ENCODE measurements around the gene ACVR1C.

The ACVR1C gene

DNA sequence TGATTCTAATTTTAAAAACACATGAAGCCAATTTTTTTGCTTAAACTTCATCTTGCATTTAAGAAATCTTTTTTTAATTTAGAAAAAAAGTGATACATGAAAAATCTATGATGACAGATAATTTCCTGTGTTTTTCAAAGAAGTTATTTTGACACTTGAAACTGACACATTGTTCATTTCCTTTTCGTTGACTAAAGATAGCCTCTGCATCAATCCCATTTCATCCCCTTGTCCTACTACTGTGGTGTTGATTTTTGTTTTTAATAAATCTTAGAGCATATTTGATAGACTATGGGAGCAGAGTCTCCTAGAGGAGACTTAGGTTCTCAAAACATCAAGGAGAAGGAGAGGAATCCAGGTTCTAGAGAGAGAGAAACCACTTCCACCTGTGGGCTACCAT, 70.9 kb downstream of the ACVR1C start:
- TF ChIP-seq ZFP3 (CRISPR knock-in tag; IDR thresholded peaks at IDR 0.05) (no peak), ISL1 (CRISPR knock-in tag; IDR thresholded peaks at IDR 0.05) (no peak), SNAI2 (CRISPR knock-in tag; IDR thresholded peaks at IDR 0.05) (no peak), ZNF565 (CRISPR knock-in tag; conservative IDR thresholded peaks at IDR 0.05; ENCODE audit: low read depth) (no peak), RARB (CRISPR knock-in tag; IDR thresholded peaks at IDR 0.05) (no peak), CSDC2 (CRISPR knock-in tag; IDR thresholded peaks at IDR 0.05) (no peak), ESRRG (CRISPR knock-in tag; IDR thresholded peaks at IDR 0.05) (no peak), TOX (CRISPR knock-in tag; IDR thresholded peaks at IDR 0.05; ENCODE audit: borderline replicate concordance) (no peak), ZNF70 (CRISPR knock-in tag; IDR thresholded peaks at IDR 0.05) (no peak)
- TF ChIP-seq, protein P1, sequence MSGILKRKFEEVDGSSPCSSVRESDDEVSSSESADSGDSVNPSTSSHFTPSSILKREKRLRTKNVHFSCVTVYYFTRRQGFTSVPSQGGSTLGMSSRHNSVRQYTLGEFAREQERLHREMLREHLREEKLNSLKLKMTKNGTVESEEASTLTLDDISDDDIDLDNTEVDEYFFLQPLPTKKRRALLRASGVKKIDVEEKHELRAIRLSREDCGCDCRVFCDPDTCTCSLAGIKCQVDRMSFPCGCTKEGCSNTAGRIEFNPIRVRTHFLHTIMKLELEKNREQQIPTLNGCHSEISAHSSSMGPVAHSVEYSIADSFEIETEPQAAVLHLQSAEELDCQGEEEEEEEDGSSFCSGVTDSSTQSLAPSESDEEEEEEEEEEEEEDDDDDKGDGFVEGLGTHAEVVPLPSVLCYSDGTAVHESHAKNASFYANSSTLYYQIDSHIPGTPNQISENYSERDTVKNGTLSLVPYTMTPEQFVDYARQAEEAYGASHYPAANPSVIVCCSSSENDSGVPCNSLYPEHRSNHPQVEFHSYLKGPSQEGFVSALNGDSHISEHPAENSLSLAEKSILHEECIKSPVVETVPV (CRISPR knock-in tag; IDR thresholded peaks at IDR 0.05), result no peak
- TF ChIP-seq, protein P2, sequence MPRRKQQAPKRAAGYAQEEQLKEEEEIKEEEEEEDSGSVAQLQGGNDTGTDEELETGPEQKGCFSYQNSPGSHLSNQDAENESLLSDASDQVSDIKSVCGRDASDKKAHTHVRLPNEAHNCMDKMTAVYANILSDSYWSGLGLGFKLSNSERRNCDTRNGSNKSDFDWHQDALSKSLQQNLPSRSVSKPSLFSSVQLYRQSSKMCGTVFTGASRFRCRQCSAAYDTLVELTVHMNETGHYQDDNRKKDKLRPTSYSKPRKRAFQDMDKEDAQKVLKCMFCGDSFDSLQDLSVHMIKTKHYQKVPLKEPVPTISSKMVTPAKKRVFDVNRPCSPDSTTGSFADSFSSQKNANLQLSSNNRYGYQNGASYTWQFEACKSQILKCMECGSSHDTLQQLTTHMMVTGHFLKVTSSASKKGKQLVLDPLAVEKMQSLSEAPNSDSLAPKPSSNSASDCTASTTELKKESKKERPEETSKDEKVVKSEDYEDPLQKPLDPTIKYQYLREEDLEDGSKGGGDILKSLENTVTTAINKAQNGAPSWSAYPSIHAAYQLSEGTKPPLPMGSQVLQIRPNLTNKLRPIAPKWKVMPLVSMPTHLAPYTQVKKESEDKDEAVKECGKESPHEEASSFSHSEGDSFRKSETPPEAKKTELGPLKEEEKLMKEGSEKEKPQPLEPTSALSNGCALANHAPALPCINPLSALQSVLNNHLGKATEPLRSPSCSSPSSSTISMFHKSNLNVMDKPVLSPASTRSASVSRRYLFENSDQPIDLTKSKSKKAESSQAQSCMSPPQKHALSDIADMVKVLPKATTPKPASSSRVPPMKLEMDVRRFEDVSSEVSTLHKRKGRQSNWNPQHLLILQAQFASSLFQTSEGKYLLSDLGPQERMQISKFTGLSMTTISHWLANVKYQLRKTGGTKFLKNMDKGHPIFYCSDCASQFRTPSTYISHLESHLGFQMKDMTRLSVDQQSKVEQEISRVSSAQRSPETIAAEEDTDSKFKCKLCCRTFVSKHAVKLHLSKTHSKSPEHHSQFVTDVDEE (CRISPR knock-in tag; IDR thresholded peaks at IDR 0.05), result no peak
- TF ChIP-seq, protein P3, sequence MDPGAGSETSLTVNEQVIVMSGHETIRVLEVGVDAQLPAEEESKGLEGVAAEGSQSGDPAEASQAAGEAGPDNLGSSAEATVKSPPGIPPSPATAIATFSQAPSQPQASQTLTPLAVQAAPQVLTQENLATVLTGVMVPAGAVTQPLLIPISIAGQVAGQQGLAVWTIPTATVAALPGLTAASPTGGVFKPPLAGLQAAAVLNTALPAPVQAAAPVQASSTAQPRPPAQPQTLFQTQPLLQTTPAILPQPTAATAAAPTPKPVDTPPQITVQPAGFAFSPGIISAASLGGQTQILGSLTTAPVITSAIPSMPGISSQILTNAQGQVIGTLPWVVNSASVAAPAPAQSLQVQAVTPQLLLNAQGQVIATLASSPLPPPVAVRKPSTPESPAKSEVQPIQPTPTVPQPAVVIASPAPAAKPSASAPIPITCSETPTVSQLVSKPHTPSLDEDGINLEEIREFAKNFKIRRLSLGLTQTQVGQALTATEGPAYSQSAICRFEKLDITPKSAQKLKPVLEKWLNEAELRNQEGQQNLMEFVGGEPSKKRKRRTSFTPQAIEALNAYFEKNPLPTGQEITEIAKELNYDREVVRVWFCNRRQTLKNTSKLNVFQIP (CRISPR knock-in tag; IDR thresholded peaks at IDR 0.05; ENCODE audit: borderline replicate concordance, low read depth), result no peak
- TF ChIP-seq, protein P4, sequence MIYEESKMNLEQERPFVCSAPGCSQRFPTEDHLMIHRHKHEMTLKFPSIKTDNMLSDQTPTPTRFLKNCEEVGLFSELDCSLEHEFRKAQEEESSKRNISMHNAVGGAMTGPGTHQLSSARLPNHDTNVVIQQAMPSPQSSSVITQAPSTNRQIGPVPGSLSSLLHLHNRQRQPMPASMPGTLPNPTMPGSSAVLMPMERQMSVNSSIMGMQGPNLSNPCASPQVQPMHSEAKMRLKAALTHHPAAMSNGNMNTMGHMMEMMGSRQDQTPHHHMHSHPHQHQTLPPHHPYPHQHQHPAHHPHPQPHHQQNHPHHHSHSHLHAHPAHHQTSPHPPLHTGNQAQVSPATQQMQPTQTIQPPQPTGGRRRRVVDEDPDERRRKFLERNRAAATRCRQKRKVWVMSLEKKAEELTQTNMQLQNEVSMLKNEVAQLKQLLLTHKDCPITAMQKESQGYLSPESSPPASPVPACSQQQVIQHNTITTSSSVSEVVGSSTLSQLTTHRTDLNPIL (CRISPR knock-in tag; IDR thresholded peaks at IDR 0.05; ENCODE audit: low read depth), result no peak
- no peak for ATAC-seq

DNA sequence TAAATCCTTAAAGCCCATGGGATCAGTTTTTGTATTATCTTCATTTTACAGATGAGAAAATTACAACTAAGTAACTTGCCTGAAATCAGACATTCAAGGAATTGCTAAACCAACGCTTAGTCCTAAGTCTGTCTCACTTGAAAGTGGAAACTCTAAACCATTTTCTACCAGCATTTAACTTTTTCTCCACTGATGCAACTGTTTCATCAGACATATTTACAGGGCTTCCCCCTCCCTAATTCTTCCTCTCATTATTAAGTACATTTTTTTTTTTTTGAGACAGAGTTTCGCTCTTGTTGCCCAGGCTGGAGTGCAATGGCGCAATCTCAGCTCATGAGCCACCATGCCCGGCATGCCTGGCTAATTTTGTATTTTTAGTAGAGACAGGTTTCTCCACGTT, 88.6 kb downstream of the ACVR1C start:
- no peak for ATAC-seq
- TF ChIP-seq TCF4 (CRISPR knock-in tag; IDR thresholded peaks at IDR 0.05; ENCODE audit: borderline replicate concordance) (no peak), ZC3H10 (CRISPR knock-in tag; IDR thresholded peaks at IDR 0.05) (no peak), ISL1 (CRISPR knock-in tag; IDR thresholded peaks at IDR 0.05) (no peak), SNAI2 (CRISPR knock-in tag; IDR thresholded peaks at IDR 0.05) (no peak), ZFP30 (CRISPR knock-in tag; IDR thresholded peaks at IDR 0.05) (no peak), ZNF70 (CRISPR knock-in tag; IDR thresholded peaks at IDR 0.05) (no peak), ZNF565 (CRISPR knock-in tag; conservative IDR thresholded peaks at IDR 0.05; ENCODE audit: low read depth) (no peak), TOX (CRISPR knock-in tag; IDR thresholded peaks at IDR 0.05; ENCODE audit: borderline replicate concordance) (no peak), ESRRG (CRISPR knock-in tag; IDR thresholded peaks at IDR 0.05) (no peak), BACH2 (CRISPR knock-in tag; IDR thresholded peaks at IDR 0.05; ENCODE audit: borderline replicate concordance) (no peak)
- TF ChIP-seq, protein P5, sequence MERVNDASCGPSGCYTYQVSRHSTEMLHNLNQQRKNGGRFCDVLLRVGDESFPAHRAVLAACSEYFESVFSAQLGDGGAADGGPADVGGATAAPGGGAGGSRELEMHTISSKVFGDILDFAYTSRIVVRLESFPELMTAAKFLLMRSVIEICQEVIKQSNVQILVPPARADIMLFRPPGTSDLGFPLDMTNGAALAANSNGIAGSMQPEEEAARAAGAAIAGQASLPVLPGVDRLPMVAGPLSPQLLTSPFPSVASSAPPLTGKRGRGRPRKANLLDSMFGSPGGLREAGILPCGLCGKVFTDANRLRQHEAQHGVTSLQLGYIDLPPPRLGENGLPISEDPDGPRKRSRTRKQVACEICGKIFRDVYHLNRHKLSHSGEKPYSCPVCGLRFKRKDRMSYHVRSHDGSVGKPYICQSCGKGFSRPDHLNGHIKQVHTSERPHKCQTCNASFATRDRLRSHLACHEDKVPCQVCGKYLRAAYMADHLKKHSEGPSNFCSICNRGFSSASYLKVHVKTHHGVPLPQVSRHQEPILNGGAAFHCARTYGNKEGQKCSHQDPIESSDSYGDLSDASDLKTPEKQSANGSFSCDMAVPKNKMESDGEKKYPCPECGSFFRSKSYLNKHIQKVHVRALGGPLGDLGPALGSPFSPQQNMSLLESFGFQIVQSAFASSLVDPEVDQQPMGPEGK (CRISPR knock-in tag; IDR thresholded peaks at IDR 0.05; ENCODE audit: borderline replicate concordance), result no peak
- TF ChIP-seq, protein P4 (CRISPR knock-in tag; IDR thresholded peaks at IDR 0.05; ENCODE audit: low read depth), result no peak
- TF ChIP-seq, protein P1 (CRISPR knock-in tag; IDR thresholded peaks at IDR 0.05), result no peak
